A673 (cell line): ENCODE measurements around the gene TMEM108. TPM values are rescaled to one million over a fixed set of nuclear protein-coding genes. Genes with fewer than 3 reads are reported as not detected.

Experiments used
- BruUV-seq: library from RNA; stranded (reverse); fragments of 400-500 nt; replicated peaks from 2 replicates; lab custom pipeline; 2021; lab: Mats Ljungman, UMichigan
- CTCF ChIA-PET: fragments of 300-600 bp; sonication (Branson Sonifier 250); formaldehyde crosslinking; loops from one replicate; lab custom pipeline; 2022; ENCODE audit warnings: antibody characterized with exemption; lab: Charles Lee
- POLR2A ChIA-PET: fragments of 300-600 bp; sonication (Branson Sonifier 250); formaldehyde crosslinking; loops from one replicate; lab custom pipeline; 2022; ENCODE audit warnings: antibody characterized with exemption; ENCODE audit not compliant: low non-redundant PET; lab: Charles Lee
- DNase-seq: peaks from one replicate; pipeline ENCODE4 v3.0.0-alpha.2; 2015; ENCODE audit warnings: low spot score
- H3K27ac ChIP-seq: fragments of 200-600 bp; sonication (generic); 2 replicates; pipeline ENCODE4 v1.5.1; 2016; ENCODE audit warnings: mixed run types, low read depth, mild to moderate bottlenecking, mixed read lengths, antibody characterized with exemption, low read length; ENCODE audit not compliant: poor library complexity, severe bottlenecking
- H3K27me3 ChIP-seq: fragments of 200-600 bp; sonication (generic); replicated peaks from 2 replicates; pipeline ENCODE4 v1.6.1; 2017; ENCODE audit warnings: mixed run types, low read depth, mild to moderate bottlenecking, mixed read lengths, antibody characterized with exemption, low read length; ENCODE audit not compliant: insufficient read depth, poor library complexity
- H3K36me3 ChIP-seq: fragments of 200-600 bp; sonication (generic); 2 replicates; pipeline ENCODE4 v1.6.1; 2016; ENCODE audit warnings: mixed run types, mild to moderate bottlenecking, mixed read lengths, antibody characterized with exemption, low read length; ENCODE audit not compliant: insufficient read depth, poor library complexity, severe bottlenecking
- H3K4me1 ChIP-seq: fragments of 200-600 bp; sonication (generic); 2 replicates; pipeline ENCODE4 v1.6.1; 2017; ENCODE audit warnings: mixed run types, mild to moderate bottlenecking, mixed read lengths, antibody characterized with exemption, low read length; ENCODE audit not compliant: insufficient read depth, poor library complexity, severe bottlenecking
- H3K4me3 ChIP-seq: fragments of 200-600 bp; sonication (generic); 2 replicates; pipeline ENCODE4 v1.5.1; 2016; ENCODE audit warnings: low read depth, mixed run types, mild to moderate bottlenecking, mixed read lengths, low read length; ENCODE audit not compliant: poor library complexity, severe bottlenecking
- H3K9me3 ChIP-seq: fragments of 200-600 bp; sonication (generic); 2 replicates; pipeline ENCODE4 v1.6.1; 2016; ENCODE audit warnings: mixed run types, low read depth, mild to moderate bottlenecking, mixed read lengths, antibody characterized with exemption, low read length; ENCODE audit not compliant: poor library complexity, severe bottlenecking
- EZH2 ChIP-seq: fragments of 200-600 bp; sonication (generic); IDR thresholded peaks from 2 replicates; pipeline ENCODE4 v1.6.1; 2017; ENCODE audit warnings: borderline replicate concordance, low read depth, mild to moderate bottlenecking, mixed read lengths, antibody characterized with exemption, low read length; ENCODE audit not compliant: poor library complexity, severe bottlenecking
- intact Hi-C: fragments of 100-400 bp; cut with micrococcal nuclease; formaldehyde crosslinking; loops from one replicate; pipeline ENCODE4 v1.10.0; 2022; ENCODE audit not compliant: unreplicated experiment
- total RNA-seq: library from RNA; stranded (reverse); gene quantifications from 2 replicates; pipeline ENCODE4 v1.2.3, GENCODE V29; 2021
- TF ChIP-seq, protein P1 (sequence below): fragments of 300-800, 200-600 bp; sonication (generic); conservative IDR thresholded peaks from 2 replicates; pipeline ENCODE4 v1.5.1; 2017; ENCODE audit warnings: low read depth, mild to moderate bottlenecking, antibody characterized with exemption, low read length, moderate library complexity, mixed read lengths

Gene TMEM108
- total RNA-seq, 1 experiment from 2014 or later, result 0.30 TPM

GRCh38 chr3:133187870-133188379, 149.7 kb downstream of the TMEM108 start:
- BruUV-seq, result no TSS peak
- Histone ChIP-seq H3K36me3 (no peaks in the 10 kb centered on the region), H3K27ac (no peak overlapping the region), H3K4me3 (no peak overlapping the region), H3K27me3 (peaks cover 3% of the 10 kb centered on the region), H3K4me1 (no peaks in the 10 kb centered on the region), H3K9me3 (no peaks in the 10 kb centered on the region)
- no peak for TF ChIP-seq EZH2
- TF ChIP-seq, protein P1, sequence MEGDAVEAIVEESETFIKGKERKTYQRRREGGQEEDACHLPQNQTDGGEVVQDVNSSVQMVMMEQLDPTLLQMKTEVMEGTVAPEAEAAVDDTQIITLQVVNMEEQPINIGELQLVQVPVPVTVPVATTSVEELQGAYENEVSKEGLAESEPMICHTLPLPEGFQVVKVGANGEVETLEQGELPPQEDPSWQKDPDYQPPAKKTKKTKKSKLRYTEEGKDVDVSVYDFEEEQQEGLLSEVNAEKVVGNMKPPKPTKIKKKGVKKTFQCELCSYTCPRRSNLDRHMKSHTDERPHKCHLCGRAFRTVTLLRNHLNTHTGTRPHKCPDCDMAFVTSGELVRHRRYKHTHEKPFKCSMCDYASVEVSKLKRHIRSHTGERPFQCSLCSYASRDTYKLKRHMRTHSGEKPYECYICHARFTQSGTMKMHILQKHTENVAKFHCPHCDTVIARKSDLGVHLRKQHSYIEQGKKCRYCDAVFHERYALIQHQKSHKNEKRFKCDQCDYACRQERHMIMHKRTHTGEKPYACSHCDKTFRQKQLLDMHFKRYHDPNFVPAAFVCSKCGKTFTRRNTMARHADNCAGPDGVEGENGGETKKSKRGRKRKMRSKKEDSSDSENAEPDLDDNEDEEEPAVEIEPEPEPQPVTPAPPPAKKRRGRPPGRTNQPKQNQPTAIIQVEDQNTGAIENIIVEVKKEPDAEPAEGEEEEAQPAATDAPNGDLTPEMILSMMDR, result no peak
- ChIA-PET POLR2A (interaction anchor here (0.5 kb wide), 1 partner anchor 419 kb away, joined by 9 read pairs; no protein-coding TSS in a partner anchor), CTCF (no interaction called here)
- intact Hi-C loops, result no loop called here
- DNase-seq, result no peak

DNA sequence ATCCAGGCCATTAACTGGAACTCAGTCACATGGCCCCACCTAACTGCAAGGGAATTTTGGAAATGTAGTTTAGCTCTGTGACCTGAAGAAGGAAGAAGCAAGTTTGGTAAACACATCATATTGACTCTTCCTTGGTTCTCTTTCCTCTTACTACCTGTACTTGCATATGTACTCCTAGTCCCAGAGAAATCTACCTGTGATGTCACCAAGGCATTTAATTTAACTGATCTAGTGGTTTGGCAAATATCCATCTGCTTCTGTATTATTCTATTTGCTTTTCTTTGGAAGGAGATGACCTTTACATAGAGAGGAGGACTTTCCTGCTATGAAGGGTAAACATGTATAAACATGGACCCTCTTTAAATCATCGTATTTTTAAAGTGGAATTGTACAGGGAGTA, 150.8 kb downstream of the TMEM108 start:
- intact Hi-C loops, result no loop called here
- ChIA-PET CTCF (no interaction called here), POLR2A (no interaction called here)
- no peak for DNase-seq
- Histone ChIP-seq H3K4me3 (no peak overlapping the region), H3K27me3 (peaks cover 3% of the 10 kb centered on the region), H3K9me3 (no peaks in the 10 kb centered on the region), H3K27ac (no peak overlapping the region), H3K4me1 (no peaks in the 10 kb centered on the region), H3K36me3 (no peaks in the 10 kb centered on the region)
- TF ChIP-seq, protein P1, result no peak
- TF ChIP-seq EZH2, result no peak
- no TSS peak for BruUV-seq

- POLR2A ChIA-PET, result no interaction called here
- Histone ChIP-seq H3K4me1 (no peaks in the 10 kb centered on the region), H3K27me3 (peaks cover 3% of the 10 kb centered on the region), H3K36me3 (no peaks in the 10 kb centered on the region), H3K4me3 (no peak overlapping the region), H3K9me3 (no peaks in the 10 kb centered on the region), H3K27ac (no peak overlapping the region)
- no peak for DNase-seq
- CTCF ChIA-PET, result no interaction called here
- TF ChIP-seq, protein P1, result no peak
- no peak for TF ChIP-seq EZH2
- no TSS peak for BruUV-seq
- intact Hi-C loops, result no loop called here
These were observed 151.7 kb downstream of the TMEM108 start for GRCh38 chr3:133189893-133190292.
